ENCODE data around the gene EHMT1. TPM values are rescaled to one million over a fixed set of nuclear protein-coding genes. Genes with fewer than 3 reads are reported as not detected.

EHMT1 gene
- total RNA-seq, 2 donors from 2014 or later = 137 to 139 TPM

DNA sequence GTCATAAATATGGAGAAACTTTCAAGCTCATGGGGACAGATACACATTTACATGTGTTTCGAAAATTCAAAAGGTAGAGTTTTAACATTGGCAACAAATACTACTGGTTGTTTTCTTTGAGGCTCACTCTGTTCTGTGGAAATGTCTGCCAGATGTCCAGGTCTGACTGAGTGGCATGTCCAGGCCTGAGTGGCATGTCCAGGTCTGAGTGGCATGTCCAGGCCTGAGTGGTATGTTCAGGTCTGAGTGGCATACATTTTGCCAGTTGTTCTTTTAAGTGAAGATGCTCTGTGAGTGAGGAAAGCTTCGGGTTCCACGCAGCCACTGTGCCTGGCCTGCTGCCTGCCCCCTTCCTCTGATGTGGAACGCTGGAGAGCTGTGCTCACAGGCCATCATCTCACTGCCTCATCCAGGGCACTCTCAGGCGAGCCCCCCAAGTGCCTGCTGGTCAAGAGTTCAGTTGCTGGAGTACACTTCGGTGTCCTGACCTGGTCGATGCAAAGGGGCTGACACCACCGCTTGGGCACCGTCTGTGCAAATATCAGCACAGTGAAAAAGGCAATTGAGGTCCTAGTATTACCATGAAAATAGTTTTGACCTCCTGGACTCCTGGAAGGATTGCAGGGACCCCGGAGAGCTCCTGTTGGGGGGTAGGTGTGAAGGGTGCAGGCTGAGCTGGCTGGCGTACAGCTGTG is 89.9 kb downstream of the EHMT1 start:
- H3K27me3 ChIP-seq (ENCODE audit: control insufficient read depth, insufficient read depth, low read length, poor library complexity, severe bottlenecking) = no peaks in the 10 kb centered on the region
- peaks cover 18% of the 10 kb centered on the region for H3K36me3 ChIP-seq (ENCODE audit: control insufficient read depth, insufficient read depth, low read length)
- H3K4me1 ChIP-seq (ENCODE audit: control insufficient read depth, insufficient read depth, low read length) = no peaks in the 10 kb centered on the region
- no peak overlapping the region for H3K27ac ChIP-seq (ENCODE audit: low read depth, low read length)
- H3K36me3 Mint-ChIP-seq (ENCODE audit: low read depth) = peaks cover 33% of the 10 kb centered on the region
- H3K4me1 Mint-ChIP-seq = peaks cover 3% of the 10 kb centered on the region
- H3K4me3 ChIP-seq (ENCODE audit: low read length) = no peak overlapping the region
- WGBS, 2 experiments (ENCODE audit: insufficient coverage in 1 of 2, insufficient read length in 1 of 2) = 81 to 91% methylated on average over 6 to 11 of the region's 11 CpGs
- H3K27ac Mint-ChIP-seq = peak overlapping the region; percentile 35
- TF ChIP-seq, protein P1, sequence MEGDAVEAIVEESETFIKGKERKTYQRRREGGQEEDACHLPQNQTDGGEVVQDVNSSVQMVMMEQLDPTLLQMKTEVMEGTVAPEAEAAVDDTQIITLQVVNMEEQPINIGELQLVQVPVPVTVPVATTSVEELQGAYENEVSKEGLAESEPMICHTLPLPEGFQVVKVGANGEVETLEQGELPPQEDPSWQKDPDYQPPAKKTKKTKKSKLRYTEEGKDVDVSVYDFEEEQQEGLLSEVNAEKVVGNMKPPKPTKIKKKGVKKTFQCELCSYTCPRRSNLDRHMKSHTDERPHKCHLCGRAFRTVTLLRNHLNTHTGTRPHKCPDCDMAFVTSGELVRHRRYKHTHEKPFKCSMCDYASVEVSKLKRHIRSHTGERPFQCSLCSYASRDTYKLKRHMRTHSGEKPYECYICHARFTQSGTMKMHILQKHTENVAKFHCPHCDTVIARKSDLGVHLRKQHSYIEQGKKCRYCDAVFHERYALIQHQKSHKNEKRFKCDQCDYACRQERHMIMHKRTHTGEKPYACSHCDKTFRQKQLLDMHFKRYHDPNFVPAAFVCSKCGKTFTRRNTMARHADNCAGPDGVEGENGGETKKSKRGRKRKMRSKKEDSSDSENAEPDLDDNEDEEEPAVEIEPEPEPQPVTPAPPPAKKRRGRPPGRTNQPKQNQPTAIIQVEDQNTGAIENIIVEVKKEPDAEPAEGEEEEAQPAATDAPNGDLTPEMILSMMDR (conservative IDR thresholded peaks at IDR 0.05) = no peak
- H3K9me3 ChIP-seq (ENCODE audit: control insufficient read depth, low read length) = peaks cover 7% of the 10 kb centered on the region
- no peaks in the 10 kb centered on the region for H3K27me3 Mint-ChIP-seq (ENCODE audit: insufficient read depth)
- DNase-seq = no peak
- H3K9ac ChIP-seq (ENCODE audit: extremely low read depth, low read length, poor library complexity, severe bottlenecking) = no peak overlapping the region
- peaks cover 9% of the 10 kb centered on the region for H3K9me3 Mint-ChIP-seq
- H3K4me3 Mint-ChIP-seq = no peak overlapping the region

- peaks cover 35% of the 10 kb centered on the region for H3K36me3 Mint-ChIP-seq (ENCODE audit: low read depth)
- no peak overlapping the region for H3K4me3 Mint-ChIP-seq
- peaks cover 10% of the 10 kb centered on the region for H3K9me3 ChIP-seq (ENCODE audit: control insufficient read depth, low read length)
- 92 to 94% methylated on average over 11 to 14 of the region's 14 CpGs for WGBS, 2 experiments (ENCODE audit: insufficient coverage in 1 of 2, insufficient read length in 1 of 2)
- H3K27ac ChIP-seq (ENCODE audit: low read depth, low read length) = no peak overlapping the region
- no peaks in the 10 kb centered on the region for H3K27me3 ChIP-seq (ENCODE audit: control insufficient read depth, insufficient read depth, low read length, poor library complexity, severe bottlenecking)
- H3K4me3 ChIP-seq (ENCODE audit: low read length) = no peak overlapping the region
- DNase-seq = no peak
- H3K27me3 Mint-ChIP-seq (ENCODE audit: insufficient read depth) = no peaks in the 10 kb centered on the region
- H3K27ac Mint-ChIP-seq = no peak overlapping the region
- TF ChIP-seq, protein P1 (conservative IDR thresholded peaks at IDR 0.05) = no peak
- H3K9ac ChIP-seq (ENCODE audit: extremely low read depth, low read length, poor library complexity, severe bottlenecking) = no peak overlapping the region
- peaks cover 9% of the 10 kb centered on the region for H3K9me3 Mint-ChIP-seq
- no peaks in the 10 kb centered on the region for H3K4me1 ChIP-seq (ENCODE audit: control insufficient read depth, insufficient read depth, low read length)
- H3K4me1 Mint-ChIP-seq = peaks cover 3% of the 10 kb centered on the region
- H3K36me3 ChIP-seq (ENCODE audit: control insufficient read depth, insufficient read depth, low read length) = peaks cover 24% of the 10 kb centered on the region
Measured at GRCh38 chr9:137709411-137710101, 90.8 kb downstream of the EHMT1 start.

DNA sequence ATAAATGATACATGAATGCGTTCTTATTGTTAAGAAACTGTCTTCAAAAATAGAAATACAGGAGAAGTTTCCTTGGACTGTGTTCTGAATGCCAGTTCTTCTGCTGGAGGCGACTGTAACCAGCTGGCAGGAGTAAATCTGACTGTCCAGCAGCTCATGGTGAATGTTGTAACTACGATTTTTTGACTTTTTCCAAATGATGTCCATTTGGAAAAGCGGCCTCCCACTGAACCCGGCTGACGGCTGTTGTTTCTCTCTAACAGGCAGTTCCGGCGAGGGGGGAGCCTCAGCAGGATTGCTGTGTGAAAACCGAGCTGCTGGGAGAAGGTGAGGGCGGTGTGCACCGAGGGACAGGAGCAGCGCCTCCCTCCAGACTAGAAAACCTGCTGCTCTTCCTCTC is 91.9 kb downstream of the EHMT1 start:
- DNase-seq = no peak
- H3K9ac ChIP-seq (ENCODE audit: extremely low read depth, low read length, poor library complexity, severe bottlenecking) = no peak overlapping the region
- H3K9me3 ChIP-seq (ENCODE audit: control insufficient read depth, low read length) = peaks cover 22% of the 10 kb centered on the region
- no peaks in the 10 kb centered on the region for H3K27me3 Mint-ChIP-seq (ENCODE audit: insufficient read depth)
- peaks cover 14% of the 10 kb centered on the region for H3K9me3 Mint-ChIP-seq
- H3K36me3 Mint-ChIP-seq (ENCODE audit: low read depth) = peaks cover 39% of the 10 kb centered on the region
- no peaks in the 10 kb centered on the region for H3K27me3 ChIP-seq (ENCODE audit: control insufficient read depth, insufficient read depth, low read length, poor library complexity, severe bottlenecking)
- H3K4me1 Mint-ChIP-seq = no peaks in the 10 kb centered on the region
- no peak overlapping the region for H3K4me3 Mint-ChIP-seq
- 89 to 93% methylated on average over 5 to 12 of the region's 12 CpGs for WGBS, 2 experiments (ENCODE audit: insufficient coverage in 1 of 2, insufficient read length in 1 of 2)
- no peaks in the 10 kb centered on the region for H3K4me1 ChIP-seq (ENCODE audit: control insufficient read depth, insufficient read depth, low read length)
- H3K27ac ChIP-seq (ENCODE audit: low read depth, low read length) = no peak overlapping the region
- no peak overlapping the region for H3K27ac Mint-ChIP-seq
- TF ChIP-seq, protein P1 (conservative IDR thresholded peaks at IDR 0.05) = no peak
- peaks cover 36% of the 10 kb centered on the region for H3K36me3 ChIP-seq (ENCODE audit: control insufficient read depth, insufficient read depth, low read length)
- H3K4me3 ChIP-seq (ENCODE audit: low read length) = no peak overlapping the region
